Panc1 (cell line): ENCODE results near the gene TMC8.

Source experiments
- POLR2AphosphoS5 ChIP-seq: IDR thresholded peaks from 2 replicates; pipeline ENCODE4 v1.6.1; 2012; ENCODE audit warnings: mild to moderate bottlenecking, low read depth, low read length, moderate library complexity
- TCF7L2 ChIP-seq: IDR thresholded peaks from 2 replicates; pipeline ENCODE4 v1.6.1; 2011; ENCODE audit warnings: mild to moderate bottlenecking, low read depth, low read length, inconsistent platforms
- TF ChIP-seq, protein P1 (sequence below): fragments of 450-650 bp; IDR thresholded peaks from 2 replicates; pipeline ENCODE4 v1.5.1; 2017; ENCODE audit warnings: mild to moderate bottlenecking
- TF ChIP-seq, protein P2 (sequence below), 2 experiments: IDR thresholded peaks; 2 replicates each; pipeline ENCODE4 v1.6.1; 2011 to 2012; ENCODE audit warnings: low read depth in 2 of 2, control low read depth in 1 of 2, low read length in 1 of 2, mild to moderate bottlenecking in 1 of 2, moderate library complexity in 1 of 2; ENCODE audit not compliant: insufficient read depth in 1 of 2

DNA sequence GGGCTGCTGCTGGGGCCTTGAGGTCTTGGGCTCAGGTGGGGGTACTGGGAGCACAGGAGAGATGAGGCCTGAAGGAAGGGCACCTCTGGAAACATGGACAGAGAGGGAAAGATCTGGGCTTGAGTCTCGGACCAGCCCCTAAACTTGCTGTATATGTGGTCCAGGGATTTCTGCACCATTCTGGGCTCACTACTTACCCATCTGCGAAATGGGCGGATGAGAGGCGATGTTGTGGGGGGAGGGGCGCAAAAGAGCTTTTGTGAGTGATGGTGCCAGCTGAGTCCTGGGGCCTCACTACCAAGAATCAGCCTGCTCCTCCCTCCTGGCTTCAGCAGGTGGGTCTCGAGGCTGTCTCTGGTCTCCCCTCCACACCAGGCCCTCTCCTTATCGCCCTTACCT is 15.9 kb downstream of the TMC8 start:
- TF ChIP-seq, protein P1, sequence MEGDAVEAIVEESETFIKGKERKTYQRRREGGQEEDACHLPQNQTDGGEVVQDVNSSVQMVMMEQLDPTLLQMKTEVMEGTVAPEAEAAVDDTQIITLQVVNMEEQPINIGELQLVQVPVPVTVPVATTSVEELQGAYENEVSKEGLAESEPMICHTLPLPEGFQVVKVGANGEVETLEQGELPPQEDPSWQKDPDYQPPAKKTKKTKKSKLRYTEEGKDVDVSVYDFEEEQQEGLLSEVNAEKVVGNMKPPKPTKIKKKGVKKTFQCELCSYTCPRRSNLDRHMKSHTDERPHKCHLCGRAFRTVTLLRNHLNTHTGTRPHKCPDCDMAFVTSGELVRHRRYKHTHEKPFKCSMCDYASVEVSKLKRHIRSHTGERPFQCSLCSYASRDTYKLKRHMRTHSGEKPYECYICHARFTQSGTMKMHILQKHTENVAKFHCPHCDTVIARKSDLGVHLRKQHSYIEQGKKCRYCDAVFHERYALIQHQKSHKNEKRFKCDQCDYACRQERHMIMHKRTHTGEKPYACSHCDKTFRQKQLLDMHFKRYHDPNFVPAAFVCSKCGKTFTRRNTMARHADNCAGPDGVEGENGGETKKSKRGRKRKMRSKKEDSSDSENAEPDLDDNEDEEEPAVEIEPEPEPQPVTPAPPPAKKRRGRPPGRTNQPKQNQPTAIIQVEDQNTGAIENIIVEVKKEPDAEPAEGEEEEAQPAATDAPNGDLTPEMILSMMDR = no peak
- TF ChIP-seq POLR2AphosphoS5 (no peak), TCF7L2 (no peak)
- TF ChIP-seq, protein P2, sequence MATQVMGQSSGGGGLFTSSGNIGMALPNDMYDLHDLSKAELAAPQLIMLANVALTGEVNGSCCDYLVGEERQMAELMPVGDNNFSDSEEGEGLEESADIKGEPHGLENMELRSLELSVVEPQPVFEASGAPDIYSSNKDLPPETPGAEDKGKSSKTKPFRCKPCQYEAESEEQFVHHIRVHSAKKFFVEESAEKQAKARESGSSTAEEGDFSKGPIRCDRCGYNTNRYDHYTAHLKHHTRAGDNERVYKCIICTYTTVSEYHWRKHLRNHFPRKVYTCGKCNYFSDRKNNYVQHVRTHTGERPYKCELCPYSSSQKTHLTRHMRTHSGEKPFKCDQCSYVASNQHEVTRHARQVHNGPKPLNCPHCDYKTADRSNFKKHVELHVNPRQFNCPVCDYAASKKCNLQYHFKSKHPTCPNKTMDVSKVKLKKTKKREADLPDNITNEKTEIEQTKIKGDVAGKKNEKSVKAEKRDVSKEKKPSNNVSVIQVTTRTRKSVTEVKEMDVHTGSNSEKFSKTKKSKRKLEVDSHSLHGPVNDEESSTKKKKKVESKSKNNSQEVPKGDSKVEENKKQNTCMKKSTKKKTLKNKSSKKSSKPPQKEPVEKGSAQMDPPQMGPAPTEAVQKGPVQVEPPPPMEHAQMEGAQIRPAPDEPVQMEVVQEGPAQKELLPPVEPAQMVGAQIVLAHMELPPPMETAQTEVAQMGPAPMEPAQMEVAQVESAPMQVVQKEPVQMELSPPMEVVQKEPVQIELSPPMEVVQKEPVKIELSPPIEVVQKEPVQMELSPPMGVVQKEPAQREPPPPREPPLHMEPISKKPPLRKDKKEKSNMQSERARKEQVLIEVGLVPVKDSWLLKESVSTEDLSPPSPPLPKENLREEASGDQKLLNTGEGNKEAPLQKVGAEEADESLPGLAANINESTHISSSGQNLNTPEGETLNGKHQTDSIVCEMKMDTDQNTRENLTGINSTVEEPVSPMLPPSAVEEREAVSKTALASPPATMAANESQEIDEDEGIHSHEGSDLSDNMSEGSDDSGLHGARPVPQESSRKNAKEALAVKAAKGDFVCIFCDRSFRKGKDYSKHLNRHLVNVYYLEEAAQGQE (IDR thresholded peaks at IDR 0.05; ENCODE audit: insufficient read depth in 1 of 2, low read depth in 2 of 2, low read length in 1 of 2) = no peak
